HG03354 (cell line): ENCODE data around the gene RCOR1.
"Not testable (repeated sequence)": the region's sequence is repeated elsewhere in the genome, so short reads cannot be mapped to it uniquely, and the experiment has no call there.

Experiments used
- ATAC-seq: cut with Tn5 transposase; IDR thresholded peaks from one replicate; pipeline ENCODE4 v1.9.1; 2021; ENCODE audit warnings: mild to moderate bottlenecking; ENCODE audit not compliant: unreplicated experiment, poor library complexity, severe bottlenecking

RCOR1 gene

DNA sequence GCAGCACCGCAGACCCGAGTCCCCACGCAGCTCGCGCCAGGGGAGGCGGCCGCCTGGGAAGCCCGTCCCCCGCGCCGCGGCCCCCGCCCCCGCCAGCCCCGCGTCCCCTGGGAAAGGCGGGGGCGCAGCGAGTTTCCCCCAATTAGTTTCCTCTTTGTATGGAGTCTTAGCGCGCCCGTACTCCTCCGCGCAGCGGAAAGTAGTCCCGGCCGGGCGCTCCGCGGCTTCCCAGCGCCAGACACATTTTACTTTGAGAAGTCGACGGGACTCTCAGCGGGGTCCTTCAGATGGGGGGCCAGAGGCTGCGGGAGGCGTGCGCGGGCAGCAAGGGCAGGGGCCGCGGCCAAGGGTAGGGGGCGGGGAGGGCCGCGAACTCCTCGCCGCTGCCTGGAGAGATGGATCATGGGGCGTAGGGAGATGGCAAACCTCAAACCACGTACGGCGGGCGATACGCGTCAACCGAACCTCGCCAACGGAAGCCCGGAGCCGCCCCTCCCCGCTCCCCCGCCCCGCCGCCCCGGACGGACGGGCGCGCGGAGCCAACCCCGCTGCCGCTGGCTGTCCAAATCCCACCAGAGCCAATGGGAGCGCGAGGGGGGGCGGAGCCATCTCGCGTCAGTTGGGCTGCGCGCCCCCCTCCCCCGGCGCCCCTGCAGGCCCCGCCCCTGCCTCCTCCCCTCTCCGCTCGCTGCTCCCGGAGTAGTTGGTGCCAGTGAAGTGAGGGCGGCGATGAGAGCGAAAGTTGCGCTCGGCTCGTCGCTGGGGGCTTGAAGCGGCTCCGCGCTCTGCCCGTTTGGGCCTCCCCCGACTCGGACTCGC is at the start of gene RCOR1:
Gene RCOR1, plus strand, starts transcription at position 706 of the 819 bp plus-strand sequence. CDS start 238 bp downstream, outside the sequence.
- ATAC-seq = peak; percentile 78

DNA sequence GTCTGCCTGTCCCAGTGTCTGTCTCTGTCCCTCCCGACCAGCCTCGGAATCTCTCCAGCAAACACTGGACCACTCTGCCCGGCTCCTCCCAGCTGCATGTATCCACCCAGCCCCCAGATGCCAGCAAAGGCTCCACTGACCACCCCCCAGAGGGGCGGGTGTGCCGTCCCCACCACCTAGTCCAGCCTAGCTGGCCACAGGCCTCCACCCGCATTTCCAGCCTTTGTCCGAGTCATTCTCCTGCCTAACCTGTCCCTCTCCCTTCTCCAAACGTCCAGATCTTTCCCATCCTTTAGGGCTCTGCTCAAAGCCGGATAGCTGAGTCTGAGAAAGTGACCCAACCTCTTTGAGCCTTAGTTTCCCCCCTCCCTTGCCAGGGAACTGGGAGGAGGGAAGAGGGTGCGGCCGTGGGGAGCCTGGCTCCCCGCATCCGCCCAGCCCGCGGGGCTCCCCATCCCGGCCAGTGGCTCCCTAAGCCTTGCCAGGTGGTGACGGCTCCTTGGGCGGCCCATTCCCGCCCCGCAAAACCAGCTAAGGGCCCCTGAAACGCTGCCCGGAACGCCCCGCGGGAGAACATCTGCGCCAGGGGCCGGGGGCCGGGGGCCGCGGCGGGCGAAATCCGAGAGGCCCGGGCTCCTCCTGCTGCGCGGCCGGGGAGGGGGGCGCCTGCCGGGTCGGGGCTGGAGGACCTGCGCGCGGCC is 48.3 kb upstream of the RCOR1 start:
- ATAC-seq = no peak

DNA sequence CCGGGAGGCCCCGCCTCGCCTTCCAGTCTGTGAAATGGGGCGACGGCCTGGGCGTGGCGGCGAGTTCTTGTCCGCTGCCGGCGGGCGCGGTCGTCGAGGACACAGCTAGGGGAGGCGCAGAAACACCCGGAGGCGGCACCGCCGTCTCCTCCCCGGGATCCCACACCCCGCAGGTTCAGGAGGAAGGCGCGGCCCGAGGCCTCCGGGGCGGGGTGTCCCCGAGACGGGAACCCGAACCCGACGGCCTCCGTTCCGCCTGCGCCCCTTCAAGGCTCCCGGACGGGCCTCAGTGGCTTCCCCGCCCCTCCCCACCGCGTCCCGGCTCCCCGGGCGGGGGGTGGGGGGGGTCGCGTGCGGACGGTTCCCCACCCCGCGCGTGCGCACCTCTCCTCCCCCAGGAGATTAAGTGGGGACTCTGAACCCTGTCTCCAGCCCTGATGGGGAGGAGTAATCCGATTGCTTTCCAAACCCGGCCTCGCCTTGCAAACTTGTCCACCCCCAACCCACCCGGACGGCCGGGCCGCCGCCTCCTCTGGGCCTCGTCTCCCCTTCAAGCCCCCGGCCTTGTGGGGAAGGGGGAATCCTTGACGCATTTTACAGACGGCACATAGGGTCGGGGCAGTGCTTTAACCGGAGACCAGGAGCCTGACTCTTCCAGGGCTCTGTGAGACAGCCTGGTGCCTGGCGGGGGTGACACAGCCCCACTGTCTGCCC is 47.5 kb upstream of the RCOR1 start:
- no peak for ATAC-seq

DNA sequence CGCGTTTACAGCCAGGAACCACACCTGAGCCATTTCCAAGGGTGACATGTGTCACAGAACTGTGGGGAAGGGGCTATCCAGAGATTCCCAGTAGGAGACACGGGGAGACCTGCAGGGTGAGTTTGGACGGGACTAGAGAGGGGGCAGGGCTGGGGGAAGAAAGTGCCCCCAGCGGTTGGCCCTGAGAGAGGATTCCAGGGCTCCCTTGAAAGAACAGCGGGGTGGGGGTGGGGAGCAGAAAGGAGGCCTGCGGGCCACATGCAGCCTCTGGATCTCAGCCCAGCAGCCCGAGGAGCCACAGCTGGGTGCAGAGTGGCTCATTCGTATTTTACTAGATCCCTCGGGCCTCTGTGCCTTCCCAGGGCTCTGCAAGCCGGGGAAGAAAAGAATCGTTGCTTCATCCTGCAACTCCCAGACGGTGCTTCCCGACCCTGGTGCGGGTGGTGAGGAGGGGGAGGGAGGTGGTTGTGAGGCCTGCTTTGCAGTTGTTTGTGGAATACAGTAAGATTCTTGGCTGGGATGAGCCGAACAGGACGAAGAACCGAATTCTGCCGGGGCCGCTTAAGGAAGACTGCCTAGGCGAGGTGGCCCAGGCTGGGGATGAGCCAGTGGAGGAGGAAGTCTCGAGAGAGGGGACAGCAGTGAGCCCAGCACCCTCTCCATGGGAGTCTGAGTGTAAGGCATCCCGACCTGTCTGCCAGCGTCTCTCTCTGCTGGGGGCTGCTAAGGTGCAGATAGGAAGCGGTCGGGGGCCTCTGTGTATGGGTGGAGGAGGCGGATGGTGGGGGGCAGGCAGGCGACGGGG is 46.8 kb upstream of the RCOR1 start:
- no peak for ATAC-seq

DNA sequence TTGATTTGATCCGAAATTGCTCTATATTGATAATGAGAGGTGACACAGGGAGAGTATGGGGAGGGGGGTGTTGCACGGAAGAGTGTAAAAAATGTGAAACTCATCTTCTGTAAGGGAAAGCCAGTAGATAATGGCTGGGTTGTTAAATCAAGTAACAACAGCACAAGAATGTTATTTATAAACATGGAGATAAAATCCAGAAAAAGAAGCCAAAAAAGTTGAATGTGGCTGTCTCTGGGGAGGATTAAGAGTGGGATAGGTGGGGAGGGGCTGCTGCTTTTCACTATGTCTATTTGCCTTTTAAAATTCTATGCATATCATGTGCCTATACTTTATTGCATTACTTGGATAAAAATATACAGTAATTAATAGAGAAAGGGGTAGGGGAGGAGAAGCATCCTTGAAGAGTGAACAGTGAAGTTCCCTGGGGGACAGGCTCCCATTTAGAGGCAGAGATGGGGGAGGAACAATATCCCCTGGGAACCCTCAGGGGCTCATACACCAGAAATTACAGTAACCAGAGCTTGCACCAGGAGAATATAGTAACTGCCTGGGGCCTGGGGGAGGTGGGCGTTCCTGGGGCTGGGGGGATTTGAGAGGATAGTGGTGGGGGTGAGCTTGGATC is 43.7 kb upstream of the RCOR1 start:
- ATAC-seq = no peak

GRCh38 chr14:102550927-102551401 is 41.5 kb upstream of the RCOR1 start:
- not testable (repeated sequence) for ATAC-seq

- no peak for ATAC-seq
Observed at GRCh38 chr14:102551995-102552705, 40.3 kb upstream of the RCOR1 start.

DNA sequence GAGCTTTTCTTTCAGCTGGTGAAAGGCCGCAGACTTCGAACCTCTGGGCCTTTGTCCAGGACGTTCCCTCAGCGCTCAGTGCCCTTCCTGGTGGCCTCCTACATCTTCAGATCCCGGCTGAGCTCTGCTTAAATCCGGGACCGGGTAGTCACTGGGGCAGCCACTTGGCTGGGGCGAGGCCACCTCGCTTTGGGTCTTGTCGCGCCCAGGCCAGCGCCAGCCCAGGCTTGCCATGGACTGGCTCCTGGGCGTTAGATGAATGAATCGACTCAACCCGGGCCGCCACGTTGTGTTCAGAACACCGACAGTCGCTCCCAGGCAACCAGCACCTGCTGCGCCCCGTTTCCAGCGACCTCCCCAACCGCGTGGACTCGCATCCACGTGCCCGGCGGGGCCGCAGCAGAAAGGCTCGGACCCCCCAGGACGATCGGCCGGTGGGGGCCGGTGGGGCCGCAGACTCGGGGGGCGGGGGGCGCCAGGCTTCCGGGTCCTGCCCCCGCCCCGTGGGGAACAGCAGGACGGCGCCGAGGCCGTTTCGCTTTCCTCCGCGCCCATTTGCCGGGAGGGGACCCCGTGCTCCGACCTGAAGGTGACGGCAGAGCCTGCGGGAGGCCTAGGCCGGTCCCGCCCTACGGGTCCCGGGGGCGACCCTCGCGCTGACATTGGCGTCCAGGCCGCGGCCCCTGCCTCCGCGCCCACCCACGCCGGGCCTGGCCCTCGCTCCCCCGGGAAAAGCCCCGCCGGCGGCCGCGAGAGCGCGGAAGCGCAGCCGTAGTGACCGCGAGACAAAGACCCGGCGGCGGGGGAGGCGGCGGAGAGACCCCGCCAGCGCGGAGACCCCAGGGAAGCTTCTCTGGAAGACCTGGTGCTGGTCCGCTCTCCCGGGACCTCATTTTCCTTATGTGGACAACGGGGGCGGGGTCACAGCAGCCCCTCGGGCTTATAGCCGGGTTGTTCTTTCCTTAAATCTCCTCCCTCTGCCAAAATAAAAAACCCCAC is 37.3 kb upstream of the RCOR1 start:
- peak; percentile 62 for ATAC-seq

GRCh38 chr14:102556098-102556677 is 36.3 kb upstream of the RCOR1 start:
- ATAC-seq = no peak

DNA sequence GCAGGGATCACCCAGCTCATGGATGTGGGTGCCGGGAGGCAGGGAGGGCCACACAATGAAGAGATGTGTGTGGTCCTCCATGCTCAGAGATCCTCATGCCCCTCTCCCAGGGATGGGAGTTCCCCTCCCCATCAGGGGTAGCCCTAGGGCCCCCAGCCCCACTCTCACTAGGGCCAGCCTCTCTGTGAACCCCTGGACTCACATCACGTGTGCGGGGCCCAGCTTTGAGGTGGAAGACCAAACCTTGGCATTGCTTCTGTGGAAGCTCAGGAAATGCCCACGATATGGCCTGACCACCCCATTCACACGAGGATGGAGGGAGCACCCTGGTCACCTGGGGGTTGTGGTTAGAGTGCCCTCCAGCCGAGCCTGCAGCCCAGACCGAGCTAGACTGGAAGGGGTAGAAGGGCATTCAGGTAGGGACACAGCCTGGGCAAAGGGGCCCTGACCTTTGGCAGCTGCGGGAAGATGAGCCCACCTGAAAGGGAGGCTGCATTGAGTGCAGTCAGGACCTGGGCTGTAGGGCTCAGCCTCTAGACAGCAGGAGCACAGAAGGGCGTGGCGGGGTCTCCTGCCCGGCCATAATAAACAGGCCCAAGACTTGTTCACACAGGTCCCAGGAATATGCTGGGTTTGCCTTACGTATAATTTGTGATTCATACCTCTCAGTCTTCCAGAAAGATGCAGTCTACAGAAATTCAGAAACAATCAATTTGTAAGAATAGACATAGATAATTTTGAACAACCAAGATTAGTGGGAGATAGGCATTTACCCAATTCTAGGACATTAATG is 34.8 kb upstream of the RCOR1 start:
- no peak for ATAC-seq

- no peak for ATAC-seq
Observed at GRCh38 chr14:102558556-102558955, 33.9 kb upstream of the RCOR1 start.

GRCh38 chr14:102560458-102561261 is 31.8 kb upstream of the RCOR1 start:
- ATAC-seq = no peak

DNA sequence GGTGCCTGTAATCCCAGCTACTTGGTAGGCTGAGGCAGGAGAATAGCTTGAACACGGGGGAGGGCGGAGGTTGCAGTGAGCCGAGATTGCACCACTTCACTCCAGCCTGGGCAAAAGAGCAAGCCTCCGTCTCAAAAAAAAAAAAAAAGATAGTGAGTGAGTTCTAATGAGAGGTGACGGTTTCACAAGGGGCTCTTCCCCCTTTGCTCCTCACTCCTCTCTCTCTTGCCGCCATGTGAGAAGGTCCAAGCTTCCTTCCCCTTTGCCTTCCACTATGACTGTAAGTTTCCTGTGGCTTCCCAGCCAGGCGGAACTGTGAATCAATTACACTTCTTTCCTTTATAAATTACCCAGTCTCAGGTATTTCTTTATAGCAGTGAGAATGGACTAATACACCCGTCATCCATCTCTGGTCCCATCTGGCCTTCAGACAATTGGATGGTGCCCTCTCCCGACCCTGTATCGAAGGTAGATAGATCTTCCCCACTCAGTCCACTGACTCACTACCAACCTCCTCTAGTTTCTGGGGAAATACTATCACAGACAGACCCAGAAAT is 27.0 kb upstream of the RCOR1 start:
- peak; percentile 73 for ATAC-seq

- peak; percentile 34 for ATAC-seq
Observed at GRCh38 chr14:102565959-102566358, 26.5 kb upstream of the RCOR1 start.

DNA sequence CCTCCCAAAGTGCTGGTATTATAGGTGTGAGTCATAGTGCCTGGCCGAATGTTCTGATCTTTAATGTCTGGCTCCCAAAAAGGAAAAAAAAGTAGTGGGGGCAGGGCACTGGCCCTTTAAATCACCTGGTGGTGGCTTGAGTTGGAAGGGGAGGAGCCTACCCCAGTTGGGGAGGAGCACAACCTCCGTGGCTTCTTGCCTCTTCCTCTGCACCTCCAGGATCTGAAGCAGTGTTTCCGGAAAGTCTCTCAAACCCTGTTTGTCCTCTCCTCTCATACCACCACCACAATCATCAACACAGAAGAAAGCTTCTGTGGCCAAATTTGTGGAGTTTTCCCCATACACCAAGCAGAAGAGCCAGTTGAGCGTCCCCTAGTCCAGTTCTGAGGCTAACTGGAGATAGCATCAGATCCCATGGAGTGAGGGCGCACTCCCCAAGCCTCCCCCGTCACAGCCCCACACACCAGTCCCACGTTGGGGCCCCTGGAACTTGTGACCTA is 24.3 kb upstream of the RCOR1 start:
- no peak for ATAC-seq
